SK-N-SH (cell line): ENCODE measurements around the gene COG8. TPM values are rescaled to one million over a fixed set of nuclear protein-coding genes. Genes with fewer than 3 reads are reported as not detected.

ENCODE experiments used
- CTCF ChIA-PET: fragments of 300-600, 350-600 bp; formaldehyde crosslinking; extraction: SDS; loops from one replicate; lab custom pipeline; 2021; lab: Yijun Ruan, JAX
- POLR2A ChIA-PET: fragments of 350-600 bp; sonication (Branson Sonifier 250); formaldehyde crosslinking; extraction: SDS; loops from one replicate; lab custom pipeline; 2020; ENCODE audit warnings: antibody characterized with exemption, inconsistent platforms; lab: Yijun Ruan, JAX
- DNase-seq: peaks from one replicate; pipeline ENCODE4 v3.0.0; 2012
- H2AFZ ChIP-seq: fragments of 200-600 bp; sonication (generic); 2 replicates; pipeline ENCODE4 v1.8.1; 2016; ENCODE audit warnings: antibody characterized with exemption, mild to moderate bottlenecking, low read depth
- H3F3A ChIP-seq: fragments of 200-600 bp; sonication (generic); replicated peaks from 2 replicates; pipeline ENCODE3; 2016; ENCODE audit warnings: antibody characterized with exemption, mild to moderate bottlenecking; ENCODE audit not compliant: insufficient read depth
- H3K27ac ChIP-seq, 2 experiments: fragments of 200-500 bp in 1 of 2; fragments of 200-600 bp in 1 of 2; sonication (Bioruptor generic) in 1 of 2; sonication (generic), shearing (Covaris generic) in 1 of 2; 2 replicates each; pipeline versions ENCODE4 v1.5.1 to v1.6.1; 2014 to 2016; ENCODE audit warnings: low read depth in 2 of 2, inconsistent platforms in 1 of 2, low read length in 1 of 2, mild to moderate bottlenecking in 1 of 2, mixed read lengths in 1 of 2
- H3K27me3 ChIP-seq: fragments of 200-600 bp; sonication (generic), shearing (Covaris generic); 2 replicates; pipeline ENCODE4 v1.6.1; 2016; ENCODE audit warnings: mixed run types; ENCODE audit not compliant: insufficient read depth
- H3K36me3 ChIP-seq, 2 experiments: fragments of 200-500 bp in 1 of 2; fragments of 200-600 bp in 1 of 2; sonication (Bioruptor generic) in 1 of 2; sonication (generic) in 1 of 2; replicated peaks in 1 of 2; 2 replicates each; pipeline versions ENCODE3 to v1.5.1; 2014 to 2016; ENCODE audit warnings: low read length in 1 of 2, mild to moderate bottlenecking in 1 of 2; ENCODE audit not compliant: insufficient read depth in 2 of 2, control insufficient read depth in 1 of 2
- H3K4me1 ChIP-seq, 2 experiments: fragments of 200-500 bp in 1 of 2; fragments of 200-600 bp in 1 of 2; sonication (Bioruptor generic) in 1 of 2; sonication (generic), shearing (Covaris generic) in 1 of 2; 2 replicates each; pipeline versions ENCODE4 v1.5.1 to v1.6.1; 2014 to 2016; ENCODE audit warnings: low read depth in 1 of 2, low read length in 1 of 2, mixed run types in 1 of 2; ENCODE audit not compliant: insufficient read depth in 2 of 2, control insufficient read depth in 1 of 2
- H3K4me2 ChIP-seq: fragments of 200-600 bp; sonication (generic), shearing (Covaris generic); 2 replicates; pipeline ENCODE4 v1.6.1; 2017; ENCODE audit warnings: mixed run types
- H3K4me3 ChIP-seq, 2 experiments: fragments of 200-500 bp in 1 of 2; fragments of 200-600 bp in 1 of 2; sonication (Bioruptor generic) in 1 of 2; sonication (generic), shearing (Covaris generic) in 1 of 2; 2 replicates each; pipeline versions ENCODE4 v1.5.1 to v1.8.1; 2014 to 2016; ENCODE audit warnings: low read depth in 2 of 2, inconsistent platforms in 1 of 2, low read length in 1 of 2, mild to moderate bottlenecking in 1 of 2, mixed read lengths in 1 of 2, moderate library complexity in 1 of 2
- H3K79me2 ChIP-seq: fragments of 200-600 bp; sonication (generic); 2 replicates; pipeline ENCODE4 v1.8.1; 2017; ENCODE audit warnings: mild to moderate bottlenecking; ENCODE audit not compliant: insufficient read depth
- H3K9ac ChIP-seq: fragments of 200-600 bp; sonication (generic); 2 replicates; pipeline ENCODE4 v1.6.1; 2017; ENCODE audit warnings: mixed run types
- H3K9me2 ChIP-seq: fragments of 200-600 bp; sonication (generic); 2 replicates; pipeline ENCODE4 v1.6.1; 2017; ENCODE audit warnings: mixed run types
- H3K9me3 ChIP-seq: fragments of 200-600 bp; sonication (generic); 2 replicates; pipeline ENCODE4 v1.6.1; 2017; ENCODE audit warnings: mixed run types, mild to moderate bottlenecking, moderate library complexity
- H4K20me1 ChIP-seq: fragments of 200-600 bp; sonication (generic); 2 replicates; pipeline ENCODE4 v1.6.1; 2017; ENCODE audit warnings: mild to moderate bottlenecking, mixed run types; ENCODE audit not compliant: insufficient read depth
- CHD2 ChIP-seq: fragments of 150-350 bp; IDR thresholded peaks from 2 replicates; pipeline ENCODE4 v1.6.1; 2018; ENCODE audit warnings: low read length; ENCODE audit not compliant: partially characterized antibody
- ELF1 ChIP-seq: IDR thresholded peaks from 2 replicates; pipeline ENCODE4 v1.4.0; 2012
- EP300 ChIP-seq, 2 experiments: IDR thresholded peaks; 2 replicates each; pipeline versions ENCODE4 v1.4.0 to v1.6.1; 2012; ENCODE audit warnings: borderline replicate concordance in 1 of 2, low read depth in 1 of 2, low read length in 1 of 2
- EZH2phosphoT487 ChIP-seq: fragments of 200-600 bp; sonication (generic); IDR thresholded peaks from 2 replicates; pipeline ENCODE4 v1.6.1; 2017; ENCODE audit warnings: low read depth, mixed run types, mild to moderate bottlenecking, antibody characterized with exemption, moderate library complexity, borderline replicate concordance
- FOSL2 ChIP-seq: IDR thresholded peaks from 2 replicates; pipeline ENCODE4 v1.4.0; 2012; ENCODE audit warnings: low read depth, mild to moderate bottlenecking, moderate library complexity, borderline replicate concordance
- FOXM1 ChIP-seq: IDR thresholded peaks from 2 replicates; pipeline ENCODE4 v1.4.0; 2012; ENCODE audit warnings: low read depth, mild to moderate bottlenecking
- GABPA ChIP-seq: IDR thresholded peaks from 2 replicates; pipeline ENCODE4 v1.4.0; 2012; ENCODE audit warnings: low read depth, mild to moderate bottlenecking
- JUND ChIP-seq: IDR thresholded peaks from 2 replicates; pipeline ENCODE4 v1.4.0; 2012
- MXI1 ChIP-seq: IDR thresholded peaks from 2 replicates; pipeline ENCODE4 v1.6.1; 2012; ENCODE audit warnings: mild to moderate bottlenecking, low read depth, low read length, improper control_type of control experiment
- NFIC ChIP-seq: IDR thresholded peaks from 2 replicates; pipeline ENCODE4 v1.4.0; 2012; ENCODE audit warnings: borderline replicate concordance
- NRF1 ChIP-seq: IDR thresholded peaks from 2 replicates; pipeline ENCODE4 v1.6.1; 2012; ENCODE audit warnings: low read depth, mild to moderate bottlenecking, low read length
- PBX3 ChIP-seq: IDR thresholded peaks from 2 replicates; pipeline ENCODE4; 2012
- RAD21 ChIP-seq: IDR thresholded peaks from 2 replicates; pipeline ENCODE4 v1.6.1; 2012; ENCODE audit warnings: mild to moderate bottlenecking, low read length
- RCOR1 ChIP-seq: fragments of 150-350 bp; IDR thresholded peaks from 2 replicates; pipeline ENCODE4 v1.6.1; 2017; ENCODE audit warnings: antibody characterized with exemption, low read length
- RFX5 ChIP-seq: IDR thresholded peaks from 2 replicates; pipeline ENCODE4 v1.6.1; 2012; ENCODE audit warnings: mild to moderate bottlenecking, improper control_type of control experiment, low read length
- SMC3 ChIP-seq: IDR thresholded peaks from 2 replicates; pipeline ENCODE4 v1.6.1; 2012; ENCODE audit warnings: low read depth, low read length, improper control_type of control experiment
- TCF12 ChIP-seq: IDR thresholded peaks from 2 replicates; pipeline ENCODE4 v1.4.0; 2012
- TEAD4 ChIP-seq: IDR thresholded peaks from 2 replicates; pipeline ENCODE4 v1.4.0; 2012; ENCODE audit warnings: mild to moderate bottlenecking, borderline replicate concordance; ENCODE audit not compliant: insufficient read depth
- USF1 ChIP-seq: IDR thresholded peaks from 2 replicates; pipeline ENCODE4 v1.4.0; 2012; ENCODE audit warnings: low read depth, borderline replicate concordance
- YY1 ChIP-seq: IDR thresholded peaks from 2 replicates; pipeline ENCODE4 v1.4.0; 2012; ENCODE audit warnings: low read depth, mild to moderate bottlenecking
- WGBS: methylation state at CpG from one replicate; pipeline ENCODE4 v1.1.6; 2017; ENCODE audit warnings: low lambda C conversion rate; 5-methylcytosine and 5-hydroxymethylcytosine counted together
- polyA plus RNA-seq, 3 experiments: library from polyadenylated mRNA; depleted of rRNA; stranded (reverse); fragments of >200 nt; gene quantifications; 2 replicates each; pipeline ENCODE4 v1.2.3, GENCODE V29; 2012
- TF ChIP-seq, protein P1 (sequence below): fragments of 150-350 bp; IDR thresholded peaks from 2 replicates; pipeline ENCODE4 v1.6.1; 2017; ENCODE audit warnings: antibody characterized with exemption, low read length, low read depth, borderline replicate concordance
- TF ChIP-seq, protein P2 (sequence below): IDR thresholded peaks from 2 replicates; pipeline ENCODE4 v1.6.1; 2012; ENCODE audit warnings: mild to moderate bottlenecking, low read depth, low read length, moderate library complexity
- TF ChIP-seq, protein P3 (sequence below): fragments of 150-350 bp; IDR thresholded peaks from 2 replicates; pipeline ENCODE4 v1.6.1; 2016; ENCODE audit warnings: mild to moderate bottlenecking, low read depth, low read length

COG8 gene, protein sequence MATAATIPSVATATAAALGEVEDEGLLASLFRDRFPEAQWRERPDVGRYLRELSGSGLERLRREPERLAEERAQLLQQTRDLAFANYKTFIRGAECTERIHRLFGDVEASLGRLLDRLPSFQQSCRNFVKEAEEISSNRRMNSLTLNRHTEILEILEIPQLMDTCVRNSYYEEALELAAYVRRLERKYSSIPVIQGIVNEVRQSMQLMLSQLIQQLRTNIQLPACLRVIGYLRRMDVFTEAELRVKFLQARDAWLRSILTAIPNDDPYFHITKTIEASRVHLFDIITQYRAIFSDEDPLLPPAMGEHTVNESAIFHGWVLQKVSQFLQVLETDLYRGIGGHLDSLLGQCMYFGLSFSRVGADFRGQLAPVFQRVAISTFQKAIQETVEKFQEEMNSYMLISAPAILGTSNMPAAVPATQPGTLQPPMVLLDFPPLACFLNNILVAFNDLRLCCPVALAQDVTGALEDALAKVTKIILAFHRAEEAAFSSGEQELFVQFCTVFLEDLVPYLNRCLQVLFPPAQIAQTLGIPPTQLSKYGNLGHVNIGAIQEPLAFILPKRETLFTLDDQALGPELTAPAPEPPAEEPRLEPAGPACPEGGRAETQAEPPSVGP
- polyA plus RNA-seq (2012; rRNA removed): 30.2 and 37.2 TPM in 2 replicates
- 18.8 and 25.3 TPM in 2 replicates for polyA plus RNA-seq (2012; cell fraction: cytosol; rRNA removed)
- polyA plus RNA-seq (2012; cell fraction: nucleus; rRNA removed): 36.7 and 41.4 TPM in 2 replicates

- Histone ChIP-seq H2AFZ (peak within 1 kb of the TSS; percentile 92), H4K20me1 (no peaks in the 10 kb centered on the region), H3K9me2 (no peaks in the 10 kb centered on the region), H3K27me3 (no peaks in the 10 kb centered on the region), H3K9me3 (no peaks in the 10 kb centered on the region), H3K4me2 (peak within 1 kb of the TSS; percentile 99), H3K79me2 (peaks cover 81% of the 10 kb centered on the region), H3F3A (peaks cover 7% of the 10 kb centered on the region), H3K4me1 (peaks cover 15 to 20% of the 10 kb centered on the region in 2 experiments; a peak in 3 of 4 replicates), H3K27ac (peak within 1 kb of the TSS; percentile 85 to 89), H3K36me3 (peaks cover 40 to 49% of the 10 kb centered on the region in 2 experiments), H3K4me3 (peak within 1 kb of the TSS; percentile 76 to 99), H3K9ac (peak within 1 kb of the TSS; percentile 89)
- POLR2A ChIA-PET: interaction anchor here (1.1 to 3.3 kb wide), 3 partner anchors 10 to 15 kb away, joined by 3 to 24 read pairs (median 4); partner anchors contain the start of gene PDF
- CTCF ChIA-PET: interaction anchor here (0.8 to 1.7 kb wide), 8 partner anchors 11 to 150 kb away, joined by 3 to 21 read pairs (median 3); partner anchors contain the start of genes PDF and TMED6
- peak; percentile 96 for DNase-seq
- WGBS: 2% methylated on average over 24 of the region's 77 CpGs
- TF ChIP-seq YY1 (peak; percentile 95), FOXM1 (no peak), ELF1 (peak; percentile 81), EP300 (IDR thresholded peaks at IDR 0.05; ENCODE audit: borderline replicate concordance in 1 of 2, low read depth in 1 of 2, low read length in 1 of 2) (no peak), TCF12 (no peak), FOSL2 (no peak), JUND (peak; percentile 11; the same call in 1 of the 2 replicates), NRF1 (no peak), EZH2phosphoT487 (no peak), CHD2 (peak; percentile 31), TEAD4 (no peak), SMC3 (no peak), MXI1 (peak; percentile 95), RCOR1 (no peak), RFX5 (peak; percentile 69), PBX3 (no peak), RAD21 (no peak), GABPA (peak; percentile 98), USF1 (peak; percentile 57; the same call in 1 of the 2 replicates), NFIC (no peak)
- TF ChIP-seq, protein P1, sequence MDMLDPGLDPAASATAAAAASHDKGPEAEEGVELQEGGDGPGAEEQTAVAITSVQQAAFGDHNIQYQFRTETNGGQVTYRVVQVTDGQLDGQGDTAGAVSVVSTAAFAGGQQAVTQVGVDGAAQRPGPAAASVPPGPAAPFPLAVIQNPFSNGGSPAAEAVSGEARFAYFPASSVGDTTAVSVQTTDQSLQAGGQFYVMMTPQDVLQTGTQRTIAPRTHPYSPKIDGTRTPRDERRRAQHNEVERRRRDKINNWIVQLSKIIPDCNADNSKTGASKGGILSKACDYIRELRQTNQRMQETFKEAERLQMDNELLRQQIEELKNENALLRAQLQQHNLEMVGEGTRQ: no peak
- TF ChIP-seq, protein P2, sequence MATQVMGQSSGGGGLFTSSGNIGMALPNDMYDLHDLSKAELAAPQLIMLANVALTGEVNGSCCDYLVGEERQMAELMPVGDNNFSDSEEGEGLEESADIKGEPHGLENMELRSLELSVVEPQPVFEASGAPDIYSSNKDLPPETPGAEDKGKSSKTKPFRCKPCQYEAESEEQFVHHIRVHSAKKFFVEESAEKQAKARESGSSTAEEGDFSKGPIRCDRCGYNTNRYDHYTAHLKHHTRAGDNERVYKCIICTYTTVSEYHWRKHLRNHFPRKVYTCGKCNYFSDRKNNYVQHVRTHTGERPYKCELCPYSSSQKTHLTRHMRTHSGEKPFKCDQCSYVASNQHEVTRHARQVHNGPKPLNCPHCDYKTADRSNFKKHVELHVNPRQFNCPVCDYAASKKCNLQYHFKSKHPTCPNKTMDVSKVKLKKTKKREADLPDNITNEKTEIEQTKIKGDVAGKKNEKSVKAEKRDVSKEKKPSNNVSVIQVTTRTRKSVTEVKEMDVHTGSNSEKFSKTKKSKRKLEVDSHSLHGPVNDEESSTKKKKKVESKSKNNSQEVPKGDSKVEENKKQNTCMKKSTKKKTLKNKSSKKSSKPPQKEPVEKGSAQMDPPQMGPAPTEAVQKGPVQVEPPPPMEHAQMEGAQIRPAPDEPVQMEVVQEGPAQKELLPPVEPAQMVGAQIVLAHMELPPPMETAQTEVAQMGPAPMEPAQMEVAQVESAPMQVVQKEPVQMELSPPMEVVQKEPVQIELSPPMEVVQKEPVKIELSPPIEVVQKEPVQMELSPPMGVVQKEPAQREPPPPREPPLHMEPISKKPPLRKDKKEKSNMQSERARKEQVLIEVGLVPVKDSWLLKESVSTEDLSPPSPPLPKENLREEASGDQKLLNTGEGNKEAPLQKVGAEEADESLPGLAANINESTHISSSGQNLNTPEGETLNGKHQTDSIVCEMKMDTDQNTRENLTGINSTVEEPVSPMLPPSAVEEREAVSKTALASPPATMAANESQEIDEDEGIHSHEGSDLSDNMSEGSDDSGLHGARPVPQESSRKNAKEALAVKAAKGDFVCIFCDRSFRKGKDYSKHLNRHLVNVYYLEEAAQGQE: 0 out of 2 replicates have a peak, but pooled peaks have one; percentile 35
- TF ChIP-seq, protein P3, sequence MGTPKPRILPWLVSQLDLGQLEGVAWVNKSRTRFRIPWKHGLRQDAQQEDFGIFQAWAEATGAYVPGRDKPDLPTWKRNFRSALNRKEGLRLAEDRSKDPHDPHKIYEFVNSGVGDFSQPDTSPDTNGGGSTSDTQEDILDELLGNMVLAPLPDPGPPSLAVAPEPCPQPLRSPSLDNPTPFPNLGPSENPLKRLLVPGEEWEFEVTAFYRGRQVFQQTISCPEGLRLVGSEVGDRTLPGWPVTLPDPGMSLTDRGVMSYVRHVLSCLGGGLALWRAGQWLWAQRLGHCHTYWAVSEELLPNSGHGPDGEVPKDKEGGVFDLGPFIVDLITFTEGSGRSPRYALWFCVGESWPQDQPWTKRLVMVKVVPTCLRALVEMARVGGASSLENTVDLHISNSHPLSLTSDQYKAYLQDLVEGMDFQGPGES: no peak
These were observed at the start of gene COG8, which contains the start of gene NIP7 for GRCh38 chr16:69339289-69340094. COG8 (minus strand) TSS chr16:69339564; CDS start chr16:69339552, 12 bp downstream. NIP7 (plus strand) TSS chr16:69339772; CDS start chr16:69339830, 58 bp downstream.
